ENCODE results near the gene MYRIP. TPM values are rescaled to one million over a fixed set of nuclear protein-coding genes. Genes with fewer than 3 reads are reported as not detected.

Gene MYRIP
- total and polyA plus RNA-seq, 2 experiments from 2014 or later: 1.5 to 1.8 TPM

- TF ChIP-seq, protein P1, sequence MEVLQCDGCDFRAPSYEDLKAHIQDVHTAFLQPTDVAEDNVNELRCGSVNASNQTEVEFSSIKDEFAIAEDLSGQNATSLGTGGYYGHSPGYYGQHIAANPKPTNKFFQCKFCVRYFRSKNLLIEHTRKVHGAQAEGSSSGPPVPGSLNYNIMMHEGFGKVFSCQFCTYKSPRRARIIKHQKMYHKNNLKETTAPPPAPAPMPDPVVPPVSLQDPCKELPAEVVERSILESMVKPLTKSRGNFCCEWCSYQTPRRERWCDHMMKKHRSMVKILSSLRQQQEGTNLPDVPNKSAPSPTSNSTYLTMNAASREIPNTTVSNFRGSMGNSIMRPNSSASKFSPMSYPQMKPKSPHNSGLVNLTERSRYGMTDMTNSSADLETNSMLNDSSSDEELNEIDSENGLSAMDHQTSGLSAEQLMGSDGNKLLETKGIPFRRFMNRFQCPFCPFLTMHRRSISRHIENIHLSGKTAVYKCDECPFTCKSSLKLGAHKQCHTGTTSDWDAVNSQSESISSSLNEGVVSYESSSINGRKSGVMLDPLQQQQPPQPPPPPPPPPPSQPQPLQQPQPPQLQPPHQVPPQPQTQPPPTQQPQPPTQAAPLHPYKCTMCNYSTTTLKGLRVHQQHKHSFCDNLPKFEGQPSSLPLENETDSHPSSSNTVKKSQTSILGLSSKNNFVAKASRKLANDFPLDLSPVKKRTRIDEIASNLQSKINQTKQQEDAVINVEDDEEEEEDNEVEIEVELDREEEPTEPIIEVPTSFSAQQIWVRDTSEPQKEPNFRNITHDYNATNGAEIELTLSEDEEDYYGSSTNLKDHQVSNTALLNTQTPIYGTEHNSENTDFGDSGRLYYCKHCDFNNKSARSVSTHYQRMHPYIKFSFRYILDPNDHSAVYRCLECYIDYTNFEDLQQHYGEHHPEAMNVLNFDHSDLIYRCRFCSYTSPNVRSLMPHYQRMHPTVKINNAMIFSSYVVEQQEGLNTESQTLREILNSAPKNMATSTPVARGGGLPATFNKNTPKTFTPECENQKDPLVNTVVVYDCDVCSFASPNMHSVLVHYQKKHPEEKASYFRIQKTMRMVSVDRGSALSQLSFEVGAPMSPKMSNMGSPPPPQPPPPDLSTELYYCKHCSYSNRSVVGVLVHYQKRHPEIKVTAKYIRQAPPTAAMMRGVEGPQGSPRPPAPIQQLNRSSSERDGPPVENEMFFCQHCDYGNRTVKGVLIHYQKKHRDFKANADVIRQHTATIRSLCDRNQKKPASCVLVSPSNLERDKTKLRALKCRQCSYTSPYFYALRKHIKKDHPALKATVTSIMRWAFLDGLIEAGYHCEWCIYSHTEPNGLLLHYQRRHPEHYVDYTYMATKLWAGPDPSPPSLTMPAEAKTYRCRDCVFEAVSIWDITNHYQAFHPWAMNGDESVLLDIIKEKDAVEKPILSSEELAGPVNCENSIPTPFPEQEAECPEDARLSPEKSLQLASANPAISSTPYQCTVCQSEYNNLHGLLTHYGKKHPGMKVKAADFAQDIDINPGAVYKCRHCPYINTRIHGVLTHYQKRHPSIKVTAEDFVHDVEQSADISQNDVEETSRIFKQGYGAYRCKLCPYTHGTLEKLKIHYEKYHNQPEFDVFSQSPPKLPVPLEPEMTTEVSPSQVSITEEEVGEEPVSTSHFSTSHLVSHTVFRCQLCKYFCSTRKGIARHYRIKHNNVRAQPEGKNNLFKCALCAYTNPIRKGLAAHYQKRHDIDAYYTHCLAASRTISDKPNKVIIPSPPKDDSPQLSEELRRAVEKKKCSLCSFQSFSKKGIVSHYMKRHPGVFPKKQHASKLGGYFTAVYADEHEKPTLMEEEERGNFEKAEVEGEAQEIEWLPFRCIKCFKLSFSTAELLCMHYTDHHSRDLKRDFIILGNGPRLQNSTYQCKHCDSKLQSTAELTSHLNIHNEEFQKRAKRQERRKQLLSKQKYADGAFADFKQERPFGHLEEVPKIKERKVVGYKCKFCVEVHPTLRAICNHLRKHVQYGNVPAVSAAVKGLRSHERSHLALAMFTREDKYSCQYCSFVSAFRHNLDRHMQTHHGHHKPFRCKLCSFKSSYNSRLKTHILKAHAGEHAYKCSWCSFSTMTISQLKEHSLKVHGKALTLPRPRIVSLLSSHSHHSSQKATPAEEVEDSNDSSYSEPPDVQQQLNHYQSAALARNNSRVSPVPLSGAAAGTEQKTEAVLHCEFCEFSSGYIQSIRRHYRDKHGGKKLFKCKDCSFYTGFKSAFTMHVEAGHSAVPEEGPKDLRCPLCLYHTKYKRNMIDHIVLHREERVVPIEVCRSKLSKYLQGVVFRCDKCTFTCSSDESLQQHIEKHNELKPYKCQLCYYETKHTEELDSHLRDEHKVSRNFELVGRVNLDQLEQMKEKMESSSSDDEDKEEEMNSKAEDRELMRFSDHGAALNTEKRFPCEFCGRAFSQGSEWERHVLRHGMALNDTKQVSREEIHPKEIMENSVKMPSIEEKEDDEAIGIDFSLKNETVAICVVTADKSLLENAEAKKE (CRISPR knock-in tag; IDR thresholded peaks at IDR 0.05): no peak
- no peak for TF ChIP-seq JUNB (IDR thresholded peaks at IDR 0.05; ENCODE audit: unreplicated experiment)
- TF ChIP-seq, protein P2, sequence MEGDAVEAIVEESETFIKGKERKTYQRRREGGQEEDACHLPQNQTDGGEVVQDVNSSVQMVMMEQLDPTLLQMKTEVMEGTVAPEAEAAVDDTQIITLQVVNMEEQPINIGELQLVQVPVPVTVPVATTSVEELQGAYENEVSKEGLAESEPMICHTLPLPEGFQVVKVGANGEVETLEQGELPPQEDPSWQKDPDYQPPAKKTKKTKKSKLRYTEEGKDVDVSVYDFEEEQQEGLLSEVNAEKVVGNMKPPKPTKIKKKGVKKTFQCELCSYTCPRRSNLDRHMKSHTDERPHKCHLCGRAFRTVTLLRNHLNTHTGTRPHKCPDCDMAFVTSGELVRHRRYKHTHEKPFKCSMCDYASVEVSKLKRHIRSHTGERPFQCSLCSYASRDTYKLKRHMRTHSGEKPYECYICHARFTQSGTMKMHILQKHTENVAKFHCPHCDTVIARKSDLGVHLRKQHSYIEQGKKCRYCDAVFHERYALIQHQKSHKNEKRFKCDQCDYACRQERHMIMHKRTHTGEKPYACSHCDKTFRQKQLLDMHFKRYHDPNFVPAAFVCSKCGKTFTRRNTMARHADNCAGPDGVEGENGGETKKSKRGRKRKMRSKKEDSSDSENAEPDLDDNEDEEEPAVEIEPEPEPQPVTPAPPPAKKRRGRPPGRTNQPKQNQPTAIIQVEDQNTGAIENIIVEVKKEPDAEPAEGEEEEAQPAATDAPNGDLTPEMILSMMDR (conservative IDR thresholded peaks at IDR 0.05; ENCODE audit: low read depth in 2 of 2): no peak
- no peak for TF ChIP-seq ETS1 (IDR thresholded peaks at IDR 0.05)
Observed at GRCh38 chr3:39809995-39810595, 686 bp downstream of the MYRIP start (continued).

DNA sequence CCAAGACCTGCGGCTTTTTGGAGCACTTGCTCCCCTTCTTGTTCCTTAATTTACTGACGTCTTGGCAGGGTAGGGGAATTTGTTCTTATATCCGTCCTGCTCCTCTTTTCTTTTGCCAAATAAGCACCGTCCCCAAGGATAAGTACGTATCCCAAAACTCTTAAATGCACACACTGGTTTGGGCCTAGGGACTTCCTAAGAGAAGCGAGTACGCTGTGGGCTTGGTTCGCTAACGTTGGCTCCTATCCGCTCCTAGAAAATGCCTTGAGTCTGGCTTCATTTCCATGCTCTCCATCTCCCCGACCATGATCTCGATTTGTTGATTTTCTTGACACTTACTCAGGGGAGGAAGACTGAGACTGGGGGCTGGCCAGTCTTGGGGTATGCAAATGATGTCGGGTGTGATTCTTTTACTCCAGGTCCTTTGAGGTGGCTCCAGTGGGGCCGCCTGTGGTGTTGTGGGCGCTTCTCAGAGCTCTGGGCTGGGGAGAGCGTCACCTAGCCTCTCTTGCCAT lies 1.3 kb downstream of the MYRIP start:
- no peaks in the 10 kb centered on the region for H3K36me3 ChIP-seq (ENCODE audit: insufficient read depth)
- Mint-ChIP-seq H3K27ac (no peak overlapping the region), H3K36me3 (ENCODE audit: low read depth) (no peaks in the 10 kb centered on the region; the same call in 2 of the 3 replicates), H3K4me1 (peaks cover 21% of the 10 kb centered on the region), H3K4me3 (peak overlapping the region; percentile 92), H3K9me3 (no peaks in the 10 kb centered on the region; the same call in 2 of the 3 replicates), H3K27me3 (ENCODE audit: insufficient read depth, low read depth, poor library complexity) (peaks cover 32% of the 10 kb centered on the region)
- peaks cover 19% of the 10 kb centered on the region; the same call in 1 of the 2 replicates for H3F3A ChIP-seq (replicated peaks; ENCODE audit: low read depth)
- H4K20me1 ChIP-seq (replicated peaks; ENCODE audit: insufficient read depth): no peaks in the 10 kb centered on the region; the same call in none of the 2 replicates
- H3K4me1 ChIP-seq (ENCODE audit: insufficient read depth): peaks cover 18% of the 10 kb centered on the region
- peak overlapping the region; percentile 81 for H3K4me3 ChIP-seq
- H3K27me3 ChIP-seq (ENCODE audit: insufficient read depth): peaks cover 56% of the 10 kb centered on the region
- TF ChIP-seq NANOG (IDR thresholded peaks at IDR 0.05; ENCODE audit: borderline replicate concordance) (no peak), EZH2 (IDR thresholded peaks at IDR 0.05; ENCODE audit: low read depth, unreplicated experiment) (peak; percentile 66)
- H3K79me2 ChIP-seq (replicated peaks; ENCODE audit: insufficient read depth): no peaks in the 10 kb centered on the region
- ATAC-seq: peak; percentile 11
- H3K9me2 ChIP-seq (ENCODE audit: insufficient read depth): no peaks in the 10 kb centered on the region
- peak overlapping the region; percentile 95 for H2AFZ ChIP-seq
- peak overlapping the region; percentile 93 for H3K4me2 ChIP-seq
- DNase-seq (ENCODE audit: low spot score): peak; percentile 40
- no peak overlapping the region for H3K27ac ChIP-seq (ENCODE audit: low read depth)
